ENCODE measurements around the gene LAMP1.
"Not testable (repeated sequence)": the region's sequence is repeated elsewhere in the genome, so short reads cannot be mapped to it uniquely, and the experiment has no call there.

The LAMP1 gene

DNA sequence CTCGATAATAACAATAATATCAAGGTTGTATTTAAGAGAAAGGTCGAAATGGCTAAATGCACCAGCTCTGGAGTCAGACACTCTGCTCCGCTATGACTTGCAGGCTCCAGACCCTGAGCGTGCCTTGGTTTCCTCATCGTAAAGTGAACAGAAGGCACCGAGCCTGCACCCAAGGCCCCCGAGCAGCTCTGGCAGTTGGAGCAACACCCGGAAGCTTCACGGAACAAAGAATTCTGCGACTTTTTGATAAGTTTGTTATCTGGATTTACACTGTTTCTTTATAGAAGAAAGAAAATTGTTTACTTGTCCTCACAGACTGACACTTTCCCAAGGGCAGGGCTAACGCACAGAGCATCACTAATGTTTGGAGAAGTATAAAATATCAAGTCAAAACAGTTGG, 62.5 kb downstream of the LAMP1 start:
- no peak for DNase-seq

DNA sequence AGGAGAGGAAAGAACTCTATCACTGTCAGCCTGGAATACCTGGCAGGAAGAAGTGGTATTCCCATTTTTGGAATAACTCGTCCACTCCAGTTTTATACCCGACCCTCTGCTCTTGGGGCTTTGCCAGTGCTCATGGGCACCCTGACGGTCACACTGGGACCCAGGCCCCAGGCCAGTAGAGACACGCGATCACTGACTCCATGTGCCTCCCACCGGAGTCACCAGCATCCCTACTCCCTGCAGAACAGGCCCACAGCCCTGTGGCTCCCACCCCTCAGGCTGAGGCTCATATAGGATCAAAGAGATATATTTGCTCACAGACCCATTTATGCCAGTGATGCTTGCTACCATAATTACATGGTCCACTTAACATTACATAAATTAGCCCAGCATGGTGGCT, 63.4 kb downstream of the LAMP1 start:
- DNase-seq: no peak

DNA sequence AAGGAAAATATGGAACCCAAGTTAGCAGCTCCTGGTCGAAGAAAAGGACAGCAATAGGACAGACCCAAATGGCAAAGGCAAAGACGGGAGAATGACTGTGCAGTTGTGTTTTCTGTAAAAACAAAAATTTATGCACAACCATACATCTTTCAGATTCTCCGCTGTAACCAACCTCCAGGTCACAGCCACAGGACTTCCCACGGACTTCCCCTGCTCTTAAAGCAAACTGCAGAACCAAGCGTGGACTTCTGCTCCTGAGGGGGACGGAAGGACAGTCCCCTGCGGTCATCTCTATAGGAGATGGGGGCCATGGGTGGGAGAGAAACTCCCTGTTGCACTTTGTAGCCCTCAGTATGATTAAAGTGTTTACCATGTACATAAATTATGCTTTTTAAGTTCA, 64.4 kb downstream of the LAMP1 start:
- DNase-seq: no peak

DNA sequence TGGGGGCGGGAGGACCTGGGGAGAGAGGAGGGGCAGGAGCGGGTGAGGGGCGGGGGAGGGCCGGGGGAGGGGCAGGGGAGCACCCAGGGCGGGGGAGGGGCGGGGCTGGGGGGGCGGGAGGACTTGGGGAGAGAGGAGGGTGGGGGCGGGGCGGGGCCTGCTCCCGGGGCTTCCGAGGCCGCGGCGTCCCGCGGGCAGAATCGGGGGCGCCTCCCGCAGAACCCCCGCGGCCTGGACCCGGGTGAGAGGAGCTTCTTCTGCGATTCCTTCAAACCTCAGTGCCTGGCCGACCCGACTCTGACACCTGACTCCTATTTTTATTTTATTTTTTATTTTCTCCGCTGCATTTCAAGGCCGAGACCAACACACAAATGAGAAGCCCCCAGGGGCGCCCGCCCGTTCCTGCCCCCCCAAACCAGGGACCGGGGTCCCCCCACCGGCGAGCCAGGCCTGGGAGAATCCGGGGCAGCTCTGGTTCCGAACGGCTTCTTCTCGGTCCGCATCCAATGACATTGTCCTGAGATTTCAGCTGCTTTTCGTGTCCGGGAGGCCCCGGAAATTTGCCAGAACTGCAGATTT, 67.4 kb downstream of the LAMP1 start:
- DNase-seq: no peak

DNA sequence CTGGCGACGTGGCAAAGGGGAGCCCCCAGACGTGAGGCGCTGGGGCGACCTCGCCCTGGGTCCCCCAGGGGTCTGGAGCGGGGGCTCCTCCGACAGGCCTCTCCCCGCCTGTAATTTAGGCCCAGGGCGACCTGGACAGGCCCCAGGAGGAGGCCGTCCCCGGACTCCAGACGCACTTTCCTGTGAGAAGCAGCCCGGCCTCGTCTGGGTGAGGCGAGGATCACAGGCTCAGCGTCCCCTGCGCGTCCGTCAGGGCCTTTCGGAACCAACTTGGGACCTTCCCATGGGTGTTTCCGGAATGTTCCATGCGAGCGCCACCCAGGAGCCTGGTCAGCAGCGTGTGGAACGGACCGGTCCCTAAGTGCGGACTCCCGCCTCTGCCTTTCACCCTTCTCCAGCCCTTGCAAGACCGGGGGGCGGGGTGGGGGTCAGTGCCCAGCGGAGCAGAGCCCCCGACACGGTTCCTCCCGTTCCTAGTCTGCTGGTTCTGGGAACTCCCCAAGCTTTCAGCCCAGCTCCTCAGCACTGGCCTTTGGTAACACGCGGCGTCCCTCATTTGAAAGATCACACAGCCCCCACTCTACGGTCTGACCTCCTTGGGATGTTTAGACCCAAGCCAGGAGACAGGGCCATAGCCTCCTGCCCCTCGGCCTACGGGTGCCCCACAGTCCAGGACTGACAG, 68.0 kb downstream of the LAMP1 start:
- no peak for DNase-seq

DNA sequence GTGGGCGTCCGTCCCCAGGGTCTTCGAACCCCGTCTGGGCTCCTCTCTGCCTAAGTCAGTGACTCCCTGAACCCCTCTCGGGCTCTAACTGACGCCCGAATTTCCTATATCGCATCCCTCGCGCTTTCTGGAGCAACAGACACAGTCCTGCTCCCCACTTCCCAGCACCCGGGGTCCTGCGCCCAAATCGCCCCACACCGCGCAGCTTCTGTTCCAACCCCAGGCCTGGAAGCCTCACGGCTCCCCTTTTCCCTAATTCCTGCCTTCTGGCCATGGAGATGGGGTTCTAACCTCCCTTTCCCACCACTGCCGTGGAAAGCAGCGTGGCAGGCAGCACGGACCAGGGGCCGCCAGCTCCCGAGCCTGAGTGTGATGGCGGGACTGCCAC, 68.5 kb downstream of the LAMP1 start:
- DNase-seq: no peak

DNA sequence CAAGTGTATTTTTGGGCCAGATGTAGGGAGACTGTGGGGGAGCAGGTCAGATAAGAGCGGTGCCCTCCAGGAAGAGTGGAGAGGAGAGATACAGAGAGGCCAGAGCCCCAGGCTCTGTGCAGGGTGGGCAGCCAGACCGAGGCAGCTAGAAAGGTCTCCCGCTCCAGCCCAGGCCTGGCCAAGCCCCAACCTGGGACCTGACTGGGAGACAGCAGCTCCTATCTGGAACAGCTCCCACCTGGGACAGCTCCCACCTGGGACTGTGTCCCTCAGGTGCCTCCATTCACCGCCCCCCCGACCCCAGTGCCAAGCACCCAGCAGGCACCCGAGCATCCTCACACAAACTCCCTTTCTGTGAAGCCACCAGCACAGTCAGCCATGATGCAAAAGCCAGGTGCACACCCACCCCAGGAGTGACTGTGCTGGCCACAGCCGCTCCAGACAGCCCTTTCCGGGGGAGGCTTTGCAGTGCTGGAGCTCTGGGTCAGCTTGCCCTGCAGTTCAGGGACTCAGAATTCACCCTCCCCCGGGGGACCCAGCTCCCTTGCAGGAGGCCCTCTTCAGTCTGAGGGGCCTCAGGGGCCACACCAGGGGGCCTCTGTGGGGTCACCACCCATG, 69.0 kb downstream of the LAMP1 start:
- DNase-seq: no peak

DNA sequence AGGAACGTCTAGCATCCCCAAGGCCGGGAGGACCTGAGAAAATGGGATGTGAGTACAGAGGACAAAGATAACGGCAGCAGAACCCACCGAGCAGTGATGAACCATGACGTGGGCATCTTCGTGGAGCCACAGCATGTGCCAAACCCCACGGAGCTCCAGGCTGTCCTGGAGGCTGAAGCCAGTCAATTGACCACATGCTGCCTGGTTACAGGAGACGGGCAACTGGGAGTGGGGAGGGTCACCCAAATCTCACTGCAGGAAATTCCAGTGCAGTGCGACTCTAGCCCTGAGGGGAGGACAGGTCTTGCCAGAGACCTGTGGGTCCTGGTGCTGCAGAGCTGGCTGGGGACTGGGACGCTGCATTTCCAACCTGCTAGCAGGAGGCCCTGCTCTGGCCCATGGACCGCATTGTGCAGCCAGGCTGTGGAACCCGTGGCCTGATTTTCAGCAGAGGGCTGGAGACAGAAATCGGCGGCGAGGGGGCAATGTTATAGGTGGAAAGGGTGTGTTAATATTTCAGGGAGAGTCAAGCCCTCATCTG, 70.1 kb downstream of the LAMP1 start:
- DNase-seq: no peak

DNA sequence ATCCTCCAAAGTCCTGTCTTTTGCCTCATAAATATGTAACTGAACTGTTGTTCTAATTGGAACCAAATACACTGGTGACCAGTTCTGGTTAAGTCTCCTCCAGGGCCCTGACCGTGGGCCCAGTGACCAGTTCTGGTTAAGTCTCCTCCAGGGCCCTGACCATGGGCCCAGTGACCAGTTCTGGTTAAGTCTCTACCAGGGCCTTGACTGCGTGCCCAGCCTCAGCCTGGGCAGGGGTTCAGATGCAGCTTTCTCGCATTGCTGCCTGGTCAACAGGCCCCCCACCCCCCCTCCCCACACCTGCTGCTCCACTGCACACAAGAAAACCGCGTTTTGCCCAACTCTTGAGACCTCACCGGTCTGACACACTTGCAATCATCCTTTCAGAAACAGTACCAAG, 70.7 kb downstream of the LAMP1 start:
- no peak for DNase-seq

DNA sequence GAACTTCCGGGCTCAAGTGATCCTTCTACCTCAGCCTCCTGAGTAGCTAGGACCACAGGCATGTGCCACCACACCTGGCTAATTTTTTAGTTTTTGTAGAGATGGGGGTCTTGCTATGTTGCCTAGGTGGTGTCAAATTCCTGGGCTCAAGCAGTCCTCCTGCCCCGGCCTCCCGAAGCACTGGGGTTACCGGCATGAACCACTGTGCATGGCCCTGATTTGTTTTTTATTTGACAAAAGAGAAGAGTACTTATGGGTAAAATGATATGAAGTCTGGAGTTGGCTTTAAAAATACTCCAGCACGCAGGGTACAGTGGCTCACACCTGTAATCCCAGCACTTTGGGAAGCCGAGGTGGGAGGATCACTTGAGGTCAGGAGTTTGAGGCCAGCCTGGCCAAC, 71.3 kb downstream of the LAMP1 start:
- not testable (repeated sequence) for DNase-seq

DNA sequence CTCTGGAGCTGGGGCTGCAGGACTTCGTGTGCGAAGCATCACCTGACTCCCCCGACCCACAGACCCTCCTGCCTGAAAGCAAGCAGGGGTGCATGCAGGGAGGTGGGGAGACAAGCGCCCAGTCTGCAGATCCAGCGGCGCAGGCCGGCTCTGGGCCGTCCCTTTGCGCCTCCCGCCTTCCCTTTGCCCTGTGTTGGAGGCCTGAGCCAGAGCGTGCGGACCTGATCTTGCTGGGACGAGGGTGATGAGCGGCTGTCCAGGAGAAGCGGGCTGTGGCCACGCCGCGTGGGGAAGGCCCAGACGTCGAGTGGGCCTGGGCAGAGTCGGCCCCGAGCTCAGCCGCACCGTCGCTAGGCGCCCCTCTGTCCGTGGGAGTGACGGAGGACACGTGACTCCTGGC, 72.2 kb downstream of the LAMP1 start:
- no peak for DNase-seq

DNA sequence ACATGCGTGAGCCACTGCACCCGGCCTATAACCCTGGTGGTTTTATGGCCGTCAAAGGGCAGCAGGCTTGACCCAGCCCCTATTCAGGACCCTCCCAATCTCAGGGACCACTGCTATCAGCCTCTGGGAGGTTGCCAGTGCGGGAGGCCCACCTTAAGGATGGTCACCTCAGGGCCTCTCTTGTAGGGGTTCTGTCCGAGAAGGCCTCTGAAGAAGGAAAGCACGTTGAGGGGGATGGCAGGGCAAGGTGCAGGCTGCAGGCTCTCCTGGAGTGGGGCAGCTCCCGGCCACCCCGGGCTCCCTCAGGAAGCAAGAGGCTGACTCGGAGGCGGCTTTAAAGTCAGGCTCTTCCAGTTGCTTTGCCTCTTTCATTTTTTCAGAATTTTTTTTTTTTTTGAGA, 72.8 kb downstream of the LAMP1 start:
- no peak for DNase-seq

DNA sequence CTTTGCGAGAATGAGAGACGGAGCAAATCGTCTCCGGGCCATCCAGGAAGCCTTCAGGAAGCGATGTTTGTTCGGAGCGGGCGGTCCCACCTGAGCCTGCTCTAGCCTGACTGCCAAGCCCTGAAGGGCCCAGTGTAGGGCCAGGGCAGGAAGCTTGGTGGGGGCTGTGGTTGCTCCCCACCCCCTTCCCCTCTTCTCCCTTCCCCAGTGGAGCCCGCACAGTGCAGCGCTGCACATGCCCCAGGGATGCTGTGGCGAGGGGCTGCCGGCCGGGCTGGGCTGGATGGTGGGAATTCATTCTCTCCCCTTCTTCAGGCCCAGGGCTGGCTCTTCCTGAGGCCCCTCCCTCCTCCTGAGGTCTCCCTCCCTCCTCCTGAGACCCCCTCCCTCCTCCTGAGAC, 74.0 kb downstream of the LAMP1 start:
- DNase-seq: no peak

DNA sequence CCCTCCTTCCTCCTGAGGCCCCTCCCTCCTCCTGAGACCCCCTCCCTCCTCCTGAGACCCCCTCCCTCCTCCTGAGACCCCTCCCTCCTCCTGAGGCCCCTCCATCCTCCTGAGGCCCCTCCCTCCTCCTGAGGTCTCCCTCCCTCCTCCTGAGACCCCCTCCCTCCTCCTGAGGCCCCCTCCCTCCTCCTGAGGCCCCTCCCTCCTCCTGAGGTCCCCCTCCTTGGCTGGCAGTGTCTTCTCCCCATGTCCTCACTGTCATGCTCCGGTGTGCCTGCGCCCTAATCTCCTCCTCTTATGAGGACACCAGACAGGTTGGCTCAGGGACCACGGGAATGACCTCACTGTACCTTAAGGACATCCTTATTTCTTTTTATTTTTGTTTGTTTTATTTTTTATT, 74.7 kb downstream of the LAMP1 start:
- DNase-seq: not testable (repeated sequence)
